Cerebellar cortex (tissue), 1 donor: ENCODE results near the gene MYO1D.

Experiments
- DNase-seq: peaks from one replicate; pipeline ENCODE4 v3.0.0-alpha.2; 2015; ENCODE audit warnings: low spot score

MYO1D gene

GRCh38 chr17:32569171-32570080, 307.5 kb downstream of the MYO1D start:
- no peak for DNase-seq

DNA sequence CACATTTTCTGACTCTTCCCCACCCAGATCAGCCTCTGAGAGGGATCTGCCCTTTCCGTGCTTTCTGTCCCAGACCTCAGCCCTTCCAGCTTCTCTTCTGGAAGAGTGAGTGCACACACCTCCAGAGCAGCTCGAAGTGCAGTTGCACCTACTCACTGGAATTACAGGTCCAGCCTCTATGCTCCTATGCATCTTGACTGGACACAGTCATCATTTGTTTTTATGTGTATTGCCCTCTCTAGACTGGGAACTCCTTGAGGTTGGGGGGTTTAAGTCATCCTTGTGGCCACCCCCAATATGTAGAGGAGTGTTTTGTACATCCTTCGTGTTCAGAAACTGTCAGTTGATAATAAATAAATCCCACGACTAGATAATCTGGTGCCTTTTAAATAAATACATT, 308.2 kb downstream of the MYO1D start:
- DNase-seq = no peak

GRCh38 chr17:32567511-32567910, 309.4 kb downstream of the MYO1D start:
- no peak for DNase-seq

GRCh38 chr17:32567086-32567485, 309.8 kb downstream of the MYO1D start:
- no peak for DNase-seq

GRCh38 chr17:32566303-32566702, 310.6 kb downstream of the MYO1D start:
- no peak for DNase-seq

DNA sequence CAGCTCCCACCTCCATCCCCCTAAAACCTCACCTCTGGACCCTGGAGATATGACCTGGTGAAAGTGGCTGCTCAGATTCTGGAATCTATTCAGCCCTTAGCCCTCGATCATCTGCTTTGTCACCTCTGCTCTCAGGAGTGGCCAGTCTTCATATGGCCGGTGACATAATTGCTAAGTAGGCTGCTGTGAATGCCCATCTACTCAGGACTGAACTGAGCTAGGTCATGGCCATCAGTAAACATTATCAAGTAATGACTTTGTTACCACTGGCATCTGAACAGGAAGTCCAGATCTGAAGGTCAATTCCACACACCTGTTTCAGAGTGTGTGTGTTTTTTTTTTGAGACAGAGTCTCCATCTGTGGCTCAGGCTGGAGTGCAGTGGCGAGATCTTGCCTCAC, 311.5 kb downstream of the MYO1D start:
- no peak for DNase-seq

GRCh38 chr17:32564325-32564724, 312.6 kb downstream of the MYO1D start:
- no peak for DNase-seq

DNA sequence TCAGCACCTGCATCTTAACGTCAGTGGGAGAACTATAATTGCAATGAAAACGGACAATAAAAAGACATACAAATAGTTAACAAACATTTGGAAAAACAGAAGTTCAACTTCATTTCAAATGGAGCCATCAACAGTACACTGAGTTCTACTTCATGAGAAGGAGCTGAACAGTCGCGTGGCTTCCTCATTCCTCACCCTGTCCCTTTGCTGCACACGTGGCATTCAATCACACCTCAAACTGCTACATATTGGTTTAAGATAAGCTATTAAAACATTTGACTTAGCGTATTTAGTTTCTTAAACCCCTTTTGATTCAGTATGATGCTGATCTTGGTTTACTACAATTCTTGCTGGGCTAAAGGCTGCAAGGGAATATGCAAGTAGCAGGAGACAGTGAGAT, 313.3 kb downstream of the MYO1D start:
- no peak for DNase-seq

GRCh38 chr17:32558997-32559650, 317.8 kb downstream of the MYO1D start:
- no peak for DNase-seq

DNA sequence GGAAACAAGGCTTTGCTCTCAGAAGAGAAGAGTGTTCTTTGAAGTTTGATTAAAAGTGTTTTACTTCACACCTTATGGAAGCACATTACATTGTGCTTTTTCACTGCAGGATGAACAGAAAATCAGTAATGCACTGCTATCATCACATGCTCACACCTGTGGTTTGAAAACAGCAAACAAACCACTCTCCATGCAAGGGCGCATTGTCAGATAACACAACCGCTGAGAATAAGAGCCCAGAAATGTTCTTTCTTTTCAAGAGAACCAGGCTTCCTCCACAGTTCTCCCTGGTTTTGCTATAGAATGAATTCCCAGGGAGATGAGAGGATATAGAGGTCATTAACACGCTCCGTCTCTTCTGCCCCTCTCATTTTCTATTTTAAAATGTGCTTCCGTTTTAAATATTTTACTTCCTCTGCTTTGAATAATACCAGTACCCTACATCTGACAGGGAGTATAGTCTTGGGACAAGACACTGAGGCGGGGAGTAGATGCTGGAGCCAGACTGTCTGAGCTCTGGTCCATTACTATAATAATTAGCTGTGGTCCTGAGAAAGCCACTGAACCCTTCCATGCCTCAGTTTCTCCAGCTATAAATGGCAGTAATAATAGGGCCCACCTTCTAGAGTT, 318.5 kb downstream of the MYO1D start:
- no peak for DNase-seq

DNA sequence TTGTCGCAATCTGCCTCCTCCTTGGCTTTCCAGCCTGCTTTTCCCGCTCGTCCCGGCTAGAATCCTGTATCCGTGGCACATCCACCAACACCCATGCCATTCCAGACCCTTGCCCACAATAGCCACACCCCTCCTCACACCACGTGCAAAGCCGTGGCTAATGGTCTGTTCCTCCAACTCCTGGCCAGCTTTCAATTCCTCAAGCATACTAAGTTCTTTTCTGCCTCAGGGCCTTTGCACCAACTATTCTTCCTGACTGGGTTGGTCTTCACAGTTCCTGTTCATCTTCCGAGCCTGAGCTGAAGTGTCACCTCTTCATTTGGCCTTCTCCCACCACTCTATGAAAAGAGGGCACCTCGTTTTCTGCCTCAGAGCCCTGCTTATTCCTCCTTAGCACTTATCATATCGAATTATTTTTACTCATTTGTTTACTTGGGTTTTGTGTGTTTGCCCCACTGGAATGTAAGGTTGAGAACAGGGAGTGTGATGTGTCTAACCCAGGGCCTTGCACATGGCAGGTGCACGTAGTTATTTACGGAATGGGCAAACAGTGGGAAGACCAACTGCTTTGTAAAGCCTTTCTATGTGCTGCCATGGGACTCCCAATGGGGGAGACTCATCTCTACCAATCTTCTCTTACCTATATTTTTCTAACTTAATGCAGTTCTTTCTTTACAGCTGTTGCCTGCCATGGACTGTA, 321.2 kb downstream of the MYO1D start:
- DNase-seq = no peak

GRCh38 chr17:32553168-32553567, 323.8 kb downstream of the MYO1D start:
- DNase-seq = no peak

DNA sequence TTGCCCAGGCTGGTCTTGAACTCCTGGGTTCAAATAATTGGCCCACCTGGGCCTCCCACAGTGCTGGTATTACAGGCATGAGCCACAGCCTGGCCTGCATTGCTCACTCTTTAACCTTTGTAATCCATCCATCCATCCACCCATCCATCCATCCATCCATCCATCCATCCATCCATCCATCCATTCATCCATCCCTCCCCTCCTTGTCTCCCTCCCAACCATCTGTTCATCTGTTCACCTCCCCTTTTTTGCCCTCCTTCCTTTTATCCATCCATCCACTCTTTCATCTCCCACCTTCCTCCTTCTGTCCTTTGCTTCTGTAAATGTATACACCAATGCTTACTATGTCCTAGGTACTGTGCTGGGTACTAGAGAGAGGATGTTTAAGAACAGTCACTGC, 324.6 kb downstream of the MYO1D start:
- DNase-seq = no peak

DNA sequence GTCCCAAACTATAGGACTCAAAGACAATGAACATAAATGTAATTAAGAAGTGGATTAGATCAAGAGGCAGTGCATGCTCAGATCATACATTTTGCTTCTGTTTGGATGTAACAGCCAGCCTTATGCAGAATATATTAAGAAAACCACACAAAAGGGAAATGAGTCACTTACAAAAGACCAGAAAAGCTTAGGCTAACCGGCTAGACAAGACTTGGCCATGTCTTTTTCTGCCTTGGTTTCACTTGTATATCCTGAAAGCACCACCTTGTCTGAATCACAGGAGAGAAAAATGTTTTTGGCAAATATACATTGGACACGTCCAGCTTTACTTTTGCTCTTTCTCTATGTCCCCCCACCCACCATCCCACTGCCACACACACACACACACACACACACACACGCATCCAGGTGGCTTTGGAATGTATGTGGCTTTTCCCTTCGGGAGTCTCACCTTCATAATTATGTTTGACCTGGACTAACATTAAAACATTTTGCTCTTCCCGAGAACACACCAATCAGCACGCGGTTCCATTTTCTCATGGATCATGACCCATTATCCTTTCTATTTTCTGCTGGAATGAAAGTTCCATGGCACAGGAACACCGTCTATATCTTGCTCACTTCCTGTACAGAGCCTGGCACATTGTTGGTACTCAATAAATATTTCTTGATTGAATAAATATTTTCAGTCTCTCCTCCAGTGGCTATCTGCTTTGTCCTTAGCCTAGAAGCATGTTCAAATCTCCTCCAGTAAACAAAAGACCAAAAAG, 325.6 kb downstream of the MYO1D start:
- no peak for DNase-seq

GRCh38 chr17:32549559-32549958, 327.4 kb downstream of the MYO1D start:
- no peak for DNase-seq

- DNase-seq = peak; percentile 72
Observed at GRCh38 chr17:32546031-32546444, 330.9 kb downstream of the MYO1D start.

- DNase-seq = no peak
Observed at GRCh38 chr17:32542186-32542585, 334.7 kb downstream of the MYO1D start.

DNA sequence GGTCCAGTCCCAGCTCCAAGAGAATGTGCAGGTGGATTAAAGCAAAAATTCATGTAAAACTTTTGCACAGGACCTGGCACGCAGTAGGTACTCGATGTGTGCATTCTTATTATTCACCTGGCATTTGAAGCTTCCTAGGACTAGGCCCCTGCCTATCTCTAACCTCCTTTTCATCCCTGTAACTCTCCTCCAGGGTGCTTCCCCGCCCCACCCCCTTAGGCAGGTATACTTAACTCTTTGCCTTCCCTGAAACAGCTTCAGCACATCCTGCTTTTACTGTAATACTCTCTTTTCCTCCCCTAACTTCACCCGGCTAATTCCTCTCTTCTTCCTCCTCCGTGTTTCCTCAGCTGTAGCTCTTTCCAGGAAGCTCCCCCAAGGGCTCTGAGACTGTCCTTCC, 335.3 kb downstream of the MYO1D start:
- DNase-seq = no peak

- no peak for DNase-seq
Observed at GRCh38 chr17:32536736-32537643, 339.9 kb downstream of the MYO1D start.

GRCh38 chr17:32533296-32533695, 343.6 kb downstream of the MYO1D start:
- no peak for DNase-seq

DNA sequence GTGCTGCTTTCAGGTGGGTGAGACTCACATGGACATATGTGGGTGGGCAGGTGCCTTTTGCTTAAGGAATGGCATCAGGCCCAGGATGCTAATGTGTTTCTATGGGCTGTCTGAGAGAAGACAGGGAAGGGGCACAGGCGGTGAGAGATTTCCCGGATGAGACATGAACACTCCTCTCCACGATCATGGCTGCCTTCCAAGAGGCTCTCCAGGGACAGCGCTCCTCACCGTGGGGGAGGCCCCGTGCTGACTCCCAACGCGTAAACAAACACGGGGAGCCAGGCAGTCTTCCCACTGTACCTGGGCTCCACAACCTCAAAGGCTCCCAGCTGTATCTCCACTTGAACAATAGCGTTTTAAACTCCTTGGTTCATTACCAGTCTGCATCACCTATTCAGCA, 347.3 kb downstream of the MYO1D start:
- no peak for DNase-seq
